NCI-H345 treated with DMSO at 0.1 percent for 48 hours (cell line): ENCODE measurements around the gene CHMP4A.

Source experiments
- DNase-seq: peaks from one replicate; lab custom pipeline; 2025; ENCODE audit not compliant: unreplicated experiment; lab: John Stamatoyannopoulos, UW

The CHMP4A gene

DNA sequence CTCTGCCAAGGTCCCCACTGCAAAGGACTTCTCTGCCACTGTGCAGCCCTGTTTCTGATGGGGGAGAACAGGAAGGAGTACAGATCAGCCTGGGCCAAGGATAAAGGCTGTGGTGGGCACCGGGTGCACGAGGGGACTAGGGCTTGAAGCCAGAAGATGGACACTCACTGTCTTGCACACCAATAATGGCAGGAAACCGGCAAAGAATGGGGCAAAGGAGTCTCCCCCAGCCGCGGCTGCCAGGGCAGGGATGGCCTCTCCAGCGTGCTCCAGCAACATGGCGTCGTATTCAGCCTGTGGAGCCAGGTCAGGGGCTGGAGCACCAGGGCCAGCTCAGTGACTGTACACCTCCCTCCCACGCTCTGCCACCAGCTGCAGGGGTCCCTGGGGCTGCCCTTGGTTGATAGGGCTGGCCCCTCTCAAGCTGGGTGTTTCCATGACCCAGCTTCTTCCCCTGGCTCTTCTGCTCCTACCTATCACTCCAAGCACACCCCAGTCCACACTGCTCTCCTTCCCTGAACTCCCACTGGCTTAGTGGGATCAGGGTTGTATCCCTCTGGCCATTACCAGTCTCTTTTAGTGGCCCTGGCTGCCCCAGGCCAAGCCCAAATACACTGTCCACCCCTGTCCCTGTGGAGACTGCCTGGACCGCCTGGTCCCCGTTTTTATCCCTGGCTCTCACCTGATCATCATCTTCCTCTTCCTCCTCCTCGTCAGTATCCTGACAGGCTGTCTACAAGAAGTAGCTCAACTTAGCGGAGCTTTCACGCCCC, 31.0 kb downstream of the CHMP4A start:
- no peak for DNase-seq

GRCh38 chr14:24181371-24182077, 31.8 kb downstream of the CHMP4A start:
- DNase-seq, result no peak

DNA sequence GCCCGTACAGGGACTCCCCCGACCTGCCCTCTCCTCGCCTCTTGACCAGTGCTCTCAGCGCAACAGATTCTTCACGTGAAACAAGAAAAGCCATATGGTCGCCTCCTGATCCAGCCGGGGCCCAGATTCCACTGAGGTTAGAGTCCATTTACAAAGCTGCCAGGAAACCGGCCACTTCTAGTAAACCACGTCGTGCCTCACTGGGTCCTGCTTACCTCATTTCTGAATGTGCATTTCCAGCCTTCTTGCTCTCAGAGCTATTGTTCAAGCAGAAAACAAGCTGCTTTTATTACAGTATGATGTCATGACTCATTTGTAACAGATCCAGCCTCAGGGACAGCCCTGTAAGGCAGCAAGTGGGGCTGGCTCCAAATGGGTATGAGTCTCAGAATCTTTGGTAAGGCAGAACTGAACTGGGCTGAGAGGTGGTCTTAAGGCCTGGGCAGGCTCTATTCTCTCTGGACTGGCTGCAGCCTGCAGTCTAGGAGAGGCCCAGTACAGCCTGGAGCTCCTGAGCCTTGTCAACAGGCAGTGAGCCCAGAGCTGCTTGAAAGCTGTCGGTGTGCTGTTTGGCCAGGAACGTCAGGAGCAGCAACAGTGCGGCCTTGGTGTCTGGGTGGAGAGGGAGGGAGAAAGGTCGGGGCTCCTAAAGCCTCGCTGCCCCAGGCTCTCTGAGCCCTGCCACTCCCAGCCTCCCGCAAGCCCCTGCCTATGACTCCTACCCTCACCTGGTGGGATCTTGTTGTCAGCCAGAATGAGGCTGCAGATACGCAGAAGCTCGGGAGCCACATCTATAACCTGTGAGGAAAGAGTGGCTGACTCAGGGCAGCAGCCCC, 33.1 kb downstream of the CHMP4A start:
- no peak for DNase-seq

DNA sequence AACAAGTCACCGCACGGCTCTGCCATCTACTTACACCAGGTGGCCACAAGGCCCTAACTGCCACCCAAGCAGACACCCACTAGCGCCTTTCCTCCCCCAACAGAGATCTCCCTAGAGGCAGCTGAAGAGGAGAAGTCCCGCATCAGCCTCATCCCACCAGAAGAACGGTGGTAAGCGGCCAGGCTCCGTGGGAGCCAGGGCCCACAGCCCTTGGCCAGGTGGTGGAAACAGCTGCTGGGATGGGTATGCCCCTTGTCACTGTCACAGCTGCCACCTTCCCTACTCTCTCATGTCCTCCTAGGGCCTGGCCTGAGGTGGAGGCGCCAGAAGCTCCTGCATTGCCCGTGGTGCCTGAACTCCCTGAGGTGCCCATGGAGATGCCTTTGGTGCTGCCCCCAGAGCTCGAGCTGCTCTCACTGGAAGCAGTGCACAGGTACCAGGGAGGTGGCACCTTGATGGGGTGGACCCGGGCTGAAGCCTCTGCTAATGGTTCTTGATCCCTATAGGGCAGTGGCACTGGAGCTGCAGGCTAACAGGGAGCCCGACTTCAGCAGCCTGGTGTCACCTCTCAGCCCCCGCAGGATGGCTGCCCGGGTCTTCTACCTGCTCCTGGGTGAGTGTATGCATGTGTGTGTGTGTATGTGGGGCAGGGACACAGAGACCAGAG, 33.9 kb downstream of the CHMP4A start:
- no peak for DNase-seq

GRCh38 chr14:24178399-24179178, 34.7 kb downstream of the CHMP4A start:
- DNase-seq, result no peak

GRCh38 chr14:24177891-24178290, 35.4 kb downstream of the CHMP4A start:
- DNase-seq, result no peak

DNA sequence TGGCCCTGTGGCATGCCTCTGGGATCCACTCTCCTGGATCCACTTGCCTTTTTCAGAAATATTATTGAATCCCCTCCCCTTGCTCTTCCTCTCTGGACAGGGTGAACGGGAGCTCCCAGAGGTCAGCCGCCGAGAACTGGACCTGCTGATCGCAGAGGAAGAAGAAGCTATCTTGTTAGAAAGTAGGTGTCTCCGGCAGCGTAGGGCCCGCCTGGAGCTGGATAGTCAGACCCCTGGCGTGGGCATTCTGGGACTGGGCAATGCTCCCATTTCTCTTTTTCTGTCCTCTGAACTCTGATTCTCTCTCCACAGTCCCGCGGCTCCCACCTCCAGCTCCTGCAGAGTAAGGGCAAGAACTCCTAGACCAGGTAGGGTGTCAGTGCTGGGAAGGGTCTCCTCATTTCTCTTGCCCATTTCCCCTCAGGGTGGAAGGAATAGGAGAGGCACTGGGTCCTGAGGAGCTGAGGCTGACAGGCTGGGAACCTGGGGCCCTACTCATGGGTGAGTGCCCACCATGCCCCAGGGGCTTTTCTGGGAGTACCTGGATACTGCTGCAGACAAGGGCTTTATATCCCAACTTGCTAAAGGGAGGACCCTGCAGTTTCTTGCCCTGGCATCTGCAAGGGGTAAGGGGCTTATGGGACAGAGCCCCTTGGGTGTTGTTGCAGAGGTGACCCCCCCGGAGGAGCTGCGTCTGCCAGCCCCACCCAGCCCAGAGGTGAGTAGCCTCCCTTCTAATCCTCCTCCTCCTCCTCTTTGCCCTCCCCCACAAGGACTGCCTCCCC, 36.1 kb downstream of the CHMP4A start:
- DNase-seq, result no peak

DNA sequence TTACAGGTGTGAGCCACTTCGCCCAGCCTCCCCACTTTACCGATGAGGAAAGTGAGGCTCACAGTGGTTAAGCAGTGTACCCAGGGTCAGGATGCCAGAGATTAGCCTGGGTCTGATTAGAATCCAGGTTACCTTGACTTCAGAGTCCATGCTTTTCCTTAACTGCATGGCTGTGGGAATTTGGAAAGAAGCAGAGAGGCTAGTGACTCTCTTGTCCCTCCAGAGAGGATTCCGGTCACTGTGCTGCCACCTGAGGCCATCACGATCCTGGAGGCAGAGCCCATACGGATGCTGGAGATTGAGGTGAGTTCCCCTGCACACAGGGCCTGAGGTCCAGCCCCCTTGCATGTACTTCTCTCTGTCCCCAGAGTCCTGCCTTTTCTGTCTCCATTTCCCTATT, 36.7 kb downstream of the CHMP4A start:
- DNase-seq, result no peak

- no peak for DNase-seq
Observed at GRCh38 chr14:24172871-24173281, 40.4 kb downstream of the CHMP4A start.

- DNase-seq, result no peak
Observed at GRCh38 chr14:24172261-24172860, 40.9 kb downstream of the CHMP4A start.

DNA sequence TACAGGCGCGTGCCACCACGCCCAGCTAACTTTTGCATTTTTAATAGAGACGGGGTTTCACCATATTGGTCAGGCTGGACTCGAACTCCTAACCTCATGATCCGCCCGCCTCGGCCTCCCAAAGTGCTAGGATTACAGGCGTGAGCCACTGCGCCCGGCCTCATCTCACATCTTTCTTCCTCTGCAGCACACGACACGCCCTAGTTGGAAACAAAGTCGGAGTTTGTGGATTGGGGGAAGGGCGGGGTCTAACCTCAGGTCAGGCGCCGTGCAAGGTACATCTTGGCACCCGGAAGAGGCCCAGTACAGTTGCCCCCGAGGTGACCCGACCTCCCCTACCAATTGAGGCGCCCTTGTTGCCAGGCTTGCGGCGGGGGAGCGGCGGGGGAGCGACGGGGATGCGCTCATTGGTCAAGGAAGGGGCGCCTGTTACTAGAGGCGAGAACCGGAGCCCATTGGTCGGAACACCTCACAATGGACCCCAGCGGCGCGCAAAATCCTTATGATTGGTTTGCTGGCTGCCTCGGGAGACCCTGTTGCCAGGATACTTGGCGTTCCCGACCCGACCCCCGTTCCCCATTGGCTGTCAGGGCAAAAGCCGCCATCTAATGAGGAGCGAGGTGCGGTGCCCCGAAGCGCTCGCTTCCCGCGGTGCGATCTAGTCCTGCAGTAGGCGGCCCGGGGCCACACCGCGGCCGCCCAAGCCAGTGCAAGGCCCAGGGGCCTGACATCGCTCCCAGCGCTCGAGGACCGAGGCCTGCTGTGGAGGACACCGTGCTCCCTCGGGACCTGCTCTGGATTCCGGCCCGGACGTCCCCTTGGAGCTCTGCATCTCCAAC, 41.6 kb downstream of the CHMP4A start, which contains the start of gene REC8:
REC8 (plus strand) TSS at position 659 of the 839 bp plus-strand sequence. CDS start 473 bp downstream, outside the sequence.
- DNase-seq, result peak; percentile 74

DNA sequence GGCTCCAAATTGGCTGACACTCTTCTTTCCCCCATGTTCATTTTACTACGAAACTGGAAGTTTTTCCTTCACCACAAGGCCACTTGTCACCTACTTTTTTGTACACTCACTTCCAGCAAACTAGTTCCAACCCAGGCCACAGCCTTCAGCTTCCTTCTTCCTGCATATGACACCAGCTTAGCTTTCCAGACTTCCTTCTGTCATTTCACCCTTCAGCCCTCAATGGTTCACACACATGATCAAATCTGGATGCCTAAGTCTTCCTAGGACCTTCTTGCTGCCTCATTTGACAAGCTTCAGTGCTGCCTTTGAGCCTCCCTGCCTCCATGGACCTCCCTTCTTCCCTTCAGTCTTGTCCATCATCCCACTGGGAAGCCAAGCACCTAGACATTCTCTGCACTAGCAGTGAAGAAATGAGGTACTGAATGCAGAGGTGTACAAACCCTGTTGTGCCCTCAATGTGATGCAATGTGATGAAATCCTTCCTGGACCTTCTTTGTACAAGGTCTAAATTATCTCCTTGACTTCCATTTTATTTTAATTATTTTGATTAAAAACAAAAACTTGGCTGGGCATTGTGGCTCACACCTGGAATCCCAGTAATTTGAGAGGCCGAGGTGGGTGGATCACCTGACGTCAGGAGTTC, 45.7 kb downstream of the CHMP4A start:
- DNase-seq, result no peak

DNA sequence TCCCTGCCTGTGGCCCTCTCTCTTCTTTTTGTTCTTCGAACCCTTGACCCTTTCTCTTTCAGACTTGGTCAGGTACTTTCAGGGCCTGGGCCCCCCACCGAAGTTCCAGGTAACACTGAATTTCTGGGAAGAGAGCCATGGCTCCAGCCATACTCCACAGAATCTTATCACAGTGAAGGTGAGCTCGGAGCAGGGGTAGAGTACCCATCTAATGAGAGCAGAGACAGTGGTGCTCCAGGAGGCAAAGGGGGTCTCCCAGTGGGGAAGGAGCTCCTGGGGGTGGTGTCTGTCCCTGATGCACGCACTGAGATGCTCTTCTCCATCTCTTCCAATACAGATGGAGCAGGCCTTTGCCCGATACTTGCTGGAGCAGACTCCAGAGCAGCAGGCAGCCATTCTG, 47.5 kb downstream of the CHMP4A start:
- no peak for DNase-seq

- no peak for DNase-seq
Observed at GRCh38 chr14:24164518-24164991, 48.7 kb downstream of the CHMP4A start.

- no peak for DNase-seq
Observed at GRCh38 chr14:24162093-24162492, 51.2 kb downstream of the CHMP4A start.

GRCh38 chr14:24160850-24161804, 52.2 kb downstream of the CHMP4A start, which contains the start of gene IRF9:
Gene IRF9, plus strand, starts transcription at chr14:24161265. Its CDS starts 880 bp downstream, at chr14:24162145.
- DNase-seq, result peak; percentile 86
